Activated CD8-positive, alpha-beta T cell treated with anti-CD3 and anti-CD28 coated beads for 36 hours (primary cell): Measurements from ENCODE around the gene CENPF. TPM values are rescaled to one million over a fixed set of nuclear protein-coding genes. Genes with fewer than 3 reads are reported as not detected.

Experiments used
- ATAC-seq: fragments of 200-7000 bp; cut with Tn5 transposase; one replicate; pipeline ENCODE4 v1.10.0; 2021; ENCODE audit warnings: mild to moderate bottlenecking, moderate library complexity
- CTCF ChIA-PET: fragments of 350-600 bp; sonication (Branson Sonifier 250); formaldehyde crosslinking; loops from one replicate; lab custom pipeline; 2021; ENCODE audit warnings: antibody characterized with exemption; lab: Charles Lee
- POLR2A ChIA-PET: fragments of 350-600 bp; sonication (Branson Sonifier 250); formaldehyde crosslinking; loops from one replicate; lab custom pipeline; 2021; ENCODE audit warnings: antibody characterized with exemption; lab: Charles Lee
- DNase-seq: peaks from one replicate; pipeline ENCODE4 v3.0.0-alpha.2; 2020
- H3K27ac Mint-ChIP-seq: one replicate; pipeline ENCODE4 v1.8.0; 2021; ENCODE audit warnings: mild to moderate bottlenecking, mixed read lengths
- H3K27me3 Mint-ChIP-seq: one replicate; pipeline ENCODE4 v1.8.0; 2021; ENCODE audit warnings: mixed read lengths
- H3K36me3 Mint-ChIP-seq: one replicate; pipeline ENCODE4 v1.8.0; 2021; ENCODE audit warnings: low read depth, mixed read lengths
- H3K4me1 Mint-ChIP-seq: one replicate; pipeline ENCODE4 v1.8.0; 2021; ENCODE audit warnings: low read depth, mixed read lengths
- H3K4me3 Mint-ChIP-seq: one replicate; pipeline ENCODE4 v1.8.0; 2021; ENCODE audit warnings: mild to moderate bottlenecking, moderate library complexity, mixed read lengths
- H3K9me3 Mint-ChIP-seq: one replicate; pipeline ENCODE4 v1.8.0; 2021; ENCODE audit warnings: mixed read lengths
- CTCF ChIP-seq: fragments of 200-600 bp; IDR thresholded peaks from one replicate; pipeline ENCODE4 v1.8.0; 2022; ENCODE audit warnings: antibody characterized with exemption, mild to moderate bottlenecking
- intact Hi-C: fragments of 100-400 bp; cut with micrococcal nuclease; formaldehyde crosslinking; loops from one replicate; pipeline ENCODE4 v1.10.0; 2022
- total RNA-seq, 2 experiments: library from RNA; stranded (reverse); gene quantifications; one replicate each; pipeline ENCODE4 v1.2.3, GENCODE V29; 2021

CENPF gene
- 10 to 100 TPM; 65.4 to 70.6 TPM for total RNA-seq

GRCh38 chr1:214602764-214603657 is at the start of gene CENPF:
Gene CENPF, plus strand, starts transcription at chr1:214603195. Its CDS starts 10,560 bp downstream, at chr1:214613755.
- Mint-ChIP-seq H3K36me3 (peaks cover 7% of the 10 kb centered on the region), H3K9me3 (no peaks in the 10 kb centered on the region), H3K4me1 (peaks cover 13% of the 10 kb centered on the region), H3K27me3 (no peaks in the 10 kb centered on the region), H3K4me3 (peak within 1 kb of the TSS; percentile 93), H3K27ac (peak within 1 kb of the TSS; percentile 93)
- ATAC-seq (peak; percentile 99), DNase-seq (peak; percentile 97)
- ChIA-PET POLR2A (interaction anchor here (0.6 kb wide), 1 partner anchor 11 kb away, joined by 3 read pairs; no protein-coding TSS in a partner anchor), CTCF (interaction anchor here (0.6 to 3.6 kb wide), 4 partner anchors 25 to 388 kb away, joined by 3 to 9 read pairs (median 4); no protein-coding TSS in a partner anchor)
- no peak for TF ChIP-seq CTCF
- intact Hi-C loops = no loop called here

- ChIA-PET POLR2A (no interaction called here), CTCF (no interaction called here)
- no peaks in the 10 kb centered on the region for H3K4me1 Mint-ChIP-seq
- ATAC-seq (no peak), DNase-seq (no peak)
- H3K27me3 Mint-ChIP-seq = peaks cover 31% of the 10 kb centered on the region
- intact Hi-C loops = no loop called here
- no peak overlapping the region for H3K4me3 Mint-ChIP-seq
- no peaks in the 10 kb centered on the region for H3K9me3 Mint-ChIP-seq
- H3K27ac Mint-ChIP-seq = no peak overlapping the region
- H3K36me3 Mint-ChIP-seq = no peaks in the 10 kb centered on the region
- no peak for TF ChIP-seq CTCF
Measured at GRCh38 chr1:214557952-214558735, 44.9 kb upstream of the CENPF start.

GRCh38 chr1:214563881-214564280 is 39.1 kb upstream of the CENPF start:
- DNase-seq (no peak), ATAC-seq (no peak)
- H3K4me3 Mint-ChIP-seq = no peak overlapping the region
- no peaks in the 10 kb centered on the region for H3K9me3 Mint-ChIP-seq
- no peak overlapping the region for H3K27ac Mint-ChIP-seq
- no peaks in the 10 kb centered on the region for H3K4me1 Mint-ChIP-seq
- intact Hi-C loops = no loop called here
- no peaks in the 10 kb centered on the region for H3K36me3 Mint-ChIP-seq
- POLR2A ChIA-PET = no interaction called here
- CTCF ChIA-PET = no interaction called here
- no peak for TF ChIP-seq CTCF
- H3K27me3 Mint-ChIP-seq = peaks cover 16% of the 10 kb centered on the region

- Mint-ChIP-seq H3K9me3 (no peaks in the 10 kb centered on the region), H3K36me3 (no peaks in the 10 kb centered on the region), H3K4me3 (no peak overlapping the region), H3K27me3 (peaks cover 12% of the 10 kb centered on the region), H3K27ac (no peak overlapping the region), H3K4me1 (no peaks in the 10 kb centered on the region)
- DNase-seq (no peak), ATAC-seq (no peak)
- ChIA-PET CTCF (no interaction called here), POLR2A (no interaction called here)
- no peak for TF ChIP-seq CTCF
- intact Hi-C loops = no loop called here
Measured at GRCh38 chr1:214565310-214565709, 37.7 kb upstream of the CENPF start.
